Measurements from ENCODE around the gene ABAT. TPM values are rescaled to one million over a fixed set of nuclear protein-coding genes. Genes with fewer than 3 reads are reported as not detected.

ABAT gene
- total and polyA plus RNA-seq, 7 donors: 0.55 to 1.7 (median 0.79) TPM

- no peak for DNase-seq
- Histone ChIP-seq H3K4me3 (no peak overlapping the region), H3K27me3 (ENCODE audit: insufficient read depth in 3 of 3, low read length in 2 of 3) (no peaks in the 10 kb centered on the region), H3K4me1 (no peaks in the 10 kb centered on the region), H3K36me3 (ENCODE audit: insufficient read depth in 1 of 2, low read depth in 1 of 2) (peaks cover 0 to 31% of the 10 kb centered on the region in 2 donors), H3K27ac (no peak overlapping the region), H3K9me3 (no peaks in the 10 kb centered on the region)
- no peak for TF ChIP-seq CTCF (IDR thresholded peaks at IDR 0.05)
- no peak for ATAC-seq
- 92 to 100% (median 96%) methylated on average over 1 of the region's 1 CpG for WGBS, 3 donors
- intact Hi-C loops (cut with DNase I): no loop called here
Observed at GRCh38 chr16:8775359-8775758, 100.9 kb downstream of the ABAT start.

- H3K36me3 ChIP-seq (ENCODE audit: insufficient read depth in 1 of 2, low read depth in 1 of 2): peaks cover 0 to 31% of the 10 kb centered on the region in 2 donors
- ATAC-seq (no peak), DNase-seq (no peak)
- 69 to 76% (median 76%) methylated on average over 9 to 12 of the region's 12 CpGs for WGBS, 3 donors
- H3K9me3 ChIP-seq: no peaks in the 10 kb centered on the region
- H3K27me3 ChIP-seq (ENCODE audit: insufficient read depth in 3 of 3, low read length in 2 of 3): no peaks in the 10 kb centered on the region
- no peak overlapping the region for H3K27ac ChIP-seq
- no peaks in the 10 kb centered on the region for H3K4me1 ChIP-seq
- intact Hi-C loops (cut with DNase I): no loop called here
- TF ChIP-seq CTCF (IDR thresholded peaks at IDR 0.05): no peak
- H3K4me3 ChIP-seq: no peak overlapping the region
Observed at GRCh38 chr16:8776129-8776584, 101.7 kb downstream of the ABAT start.

- intact Hi-C loops (cut with DNase I): no loop called here
- no peaks in the 10 kb centered on the region for H3K9me3 ChIP-seq
- H3K27me3 ChIP-seq (ENCODE audit: insufficient read depth in 3 of 3, low read length in 2 of 3): no peaks in the 10 kb centered on the region
- no peak overlapping the region for H3K4me3 ChIP-seq
- ATAC-seq (no peak), DNase-seq (no peak)
- no peak for TF ChIP-seq CTCF (IDR thresholded peaks at IDR 0.05)
- H3K4me1 ChIP-seq: no peaks in the 10 kb centered on the region
- peaks cover 0 to 31% of the 10 kb centered on the region in 2 donors for H3K36me3 ChIP-seq (ENCODE audit: insufficient read depth in 1 of 2, low read depth in 1 of 2)
- no peak overlapping the region for H3K27ac ChIP-seq
- WGBS, 3 donors: 91 to 96% (median 92%) methylated on average over 7 of the region's 7 CpGs
Observed at GRCh38 chr16:8777217-8777616, 102.8 kb downstream of the ABAT start.

GRCh38 chr16:8781797-8782196 is 107.4 kb downstream of the ABAT start:
- Histone ChIP-seq H3K27me3 (ENCODE audit: insufficient read depth in 3 of 3, low read length in 2 of 3) (no peaks in the 10 kb centered on the region), H3K4me1 (no peaks in the 10 kb centered on the region), H3K9me3 (no peaks in the 10 kb centered on the region), H3K36me3 (ENCODE audit: insufficient read depth in 1 of 2, low read depth in 1 of 2) (no peaks in the 10 kb centered on the region), H3K27ac (no peak overlapping the region), H3K4me3 (no peak overlapping the region)
- ATAC-seq: no peak
- intact Hi-C loops (cut with DNase I): no loop called here
- 86 to 89% (median 89%) methylated on average over 8 of the region's 8 CpGs for WGBS, 3 donors
- no peak for DNase-seq
- no peak for TF ChIP-seq CTCF (IDR thresholded peaks at IDR 0.05)

GRCh38 chr16:8782673-8783072 is 108.3 kb downstream of the ABAT start:
- no peaks in the 10 kb centered on the region for H3K4me1 ChIP-seq
- ATAC-seq (no peak), DNase-seq (no peak)
- no peak overlapping the region for H3K27ac ChIP-seq
- H3K9me3 ChIP-seq: no peaks in the 10 kb centered on the region
- no peaks in the 10 kb centered on the region for H3K36me3 ChIP-seq (ENCODE audit: insufficient read depth in 1 of 2, low read depth in 1 of 2)
- no peaks in the 10 kb centered on the region for H3K27me3 ChIP-seq (ENCODE audit: insufficient read depth in 3 of 3, low read length in 2 of 3)
- WGBS, 3 donors: 67 to 73% (median 70%) methylated on average over 6 of the region's 6 CpGs
- TF ChIP-seq CTCF (IDR thresholded peaks at IDR 0.05): no peak
- no peak overlapping the region for H3K4me3 ChIP-seq
- intact Hi-C loops (cut with DNase I): no loop called here
